ENCODE measurements around the gene SLC30A7.
"Not testable (repeated sequence)": the region's sequence is repeated elsewhere in the genome, so short reads cannot be mapped to it uniquely, and the experiment has no call there.

Gene SLC30A7

DNA sequence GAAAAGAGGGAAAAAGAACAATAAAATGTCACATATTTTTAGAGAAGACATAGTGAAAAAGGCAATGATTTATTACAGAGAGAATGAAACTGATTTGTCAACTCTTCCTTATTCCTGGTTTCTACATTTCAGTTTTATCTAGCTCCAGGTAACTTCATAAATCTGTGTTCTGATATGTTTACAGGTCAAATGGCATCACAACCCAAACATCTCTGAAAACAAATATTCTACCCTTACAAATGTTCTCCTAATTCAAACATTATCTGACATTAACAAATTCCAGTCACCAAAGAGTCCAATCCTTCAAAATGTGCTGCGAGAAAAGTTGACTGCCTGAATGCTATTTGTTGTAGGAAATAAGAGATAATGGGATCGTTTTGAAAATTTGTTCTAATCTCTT, 21.5 kb upstream of the SLC30A7 start:
- no peaks in the 10 kb centered on the region for H3K36me3 Mint-ChIP-seq (ENCODE audit: insufficient read depth)
- no peak for ATAC-seq (replicated peaks)
- DNase-seq: no peak

DNA sequence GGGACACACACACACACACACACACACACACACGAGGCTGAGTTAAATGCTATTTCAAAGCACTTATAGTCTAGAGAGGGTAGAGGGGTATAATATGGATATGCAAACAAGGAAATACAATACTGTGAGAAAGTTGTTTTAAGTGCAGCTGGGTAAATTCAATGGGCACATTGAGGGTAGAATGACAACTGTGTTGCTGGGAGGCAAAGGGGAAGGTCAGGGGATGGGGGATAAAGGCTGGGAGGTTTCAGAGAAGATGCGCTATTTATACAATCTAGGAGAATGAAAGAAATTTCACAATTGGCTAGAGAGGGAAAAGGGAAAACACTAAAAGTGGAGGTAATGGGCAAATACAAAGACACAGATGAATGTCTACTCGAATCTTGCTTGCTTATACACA, 20.7 kb upstream of the SLC30A7 start:
- Mint-ChIP-seq H3K9me3 (no peaks in the 10 kb centered on the region), H3K36me3 (ENCODE audit: insufficient read depth) (no peaks in the 10 kb centered on the region), H3K4me3 (no peak overlapping the region), H3K27me3 (no peaks in the 10 kb centered on the region), H3K27ac (no peak overlapping the region), H3K4me1 (ENCODE audit: low read depth in 2 of 2) (no peaks in the 10 kb centered on the region)
- no peak for DNase-seq
- no peak for ATAC-seq (replicated peaks)

More for the DNA sequence above, 21.5 kb upstream of the SLC30A7 start:
- no peaks in the 10 kb centered on the region for H3K4me1 Mint-ChIP-seq (ENCODE audit: low read depth in 2 of 2)
- H3K27ac Mint-ChIP-seq: no peak overlapping the region
- H3K9me3 Mint-ChIP-seq: no peaks in the 10 kb centered on the region
- H3K4me3 Mint-ChIP-seq: no peak overlapping the region
- H3K27me3 Mint-ChIP-seq: no peaks in the 10 kb centered on the region

DNA sequence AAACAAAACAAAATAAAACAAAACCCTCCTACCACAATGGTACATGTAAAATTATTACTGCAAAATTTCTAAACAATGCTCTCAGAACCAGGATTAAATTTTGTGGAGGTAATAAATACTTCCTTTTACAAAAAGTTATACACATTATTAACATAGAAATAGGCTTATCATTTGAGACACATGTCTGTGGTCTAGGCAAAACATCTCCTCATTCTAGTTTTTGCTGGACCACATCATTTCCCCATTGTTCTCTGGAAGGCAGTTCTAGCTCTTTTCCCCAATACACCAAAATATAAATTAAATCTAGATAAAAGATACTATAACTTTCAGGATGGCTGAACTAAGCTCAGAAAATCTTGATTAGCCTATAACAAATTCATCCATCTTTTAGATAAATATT, 19.6 kb upstream of the SLC30A7 start:
- H3K4me1 Mint-ChIP-seq (ENCODE audit: low read depth in 2 of 2): no peaks in the 10 kb centered on the region
- H3K27me3 Mint-ChIP-seq: no peaks in the 10 kb centered on the region
- ATAC-seq (replicated peaks): no peak
- no peak overlapping the region for H3K4me3 Mint-ChIP-seq
- H3K9me3 Mint-ChIP-seq: no peaks in the 10 kb centered on the region
- no peaks in the 10 kb centered on the region for H3K36me3 Mint-ChIP-seq (ENCODE audit: insufficient read depth)
- no peak overlapping the region for H3K27ac Mint-ChIP-seq
- DNase-seq: no peak

DNA sequence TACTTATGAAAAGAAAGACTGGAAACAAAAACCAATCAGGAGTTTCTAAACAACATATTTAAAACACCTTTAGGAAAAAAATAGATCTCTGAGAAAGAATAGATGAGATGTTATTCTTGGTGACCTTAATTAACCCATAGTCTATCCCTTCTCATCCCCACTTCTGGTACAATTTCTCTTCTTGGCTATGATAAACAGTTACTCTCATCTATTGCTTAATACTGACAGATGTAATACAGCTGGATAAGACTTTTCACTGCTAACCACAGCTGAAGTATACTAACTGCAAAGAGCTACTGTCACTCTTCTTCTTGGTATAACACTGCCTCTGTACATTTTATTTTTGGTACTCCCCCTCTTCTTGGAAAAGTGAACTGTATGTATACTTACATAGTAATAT, 16.5 kb upstream of the SLC30A7 start:
- Mint-ChIP-seq H3K9me3 (no peaks in the 10 kb centered on the region), H3K4me1 (ENCODE audit: low read depth in 2 of 2) (no peaks in the 10 kb centered on the region), H3K27ac (no peak overlapping the region), H3K4me3 (no peak overlapping the region), H3K27me3 (no peaks in the 10 kb centered on the region), H3K36me3 (ENCODE audit: insufficient read depth) (no peaks in the 10 kb centered on the region)
- DNase-seq: no peak
- no peak for ATAC-seq (replicated peaks)

DNA sequence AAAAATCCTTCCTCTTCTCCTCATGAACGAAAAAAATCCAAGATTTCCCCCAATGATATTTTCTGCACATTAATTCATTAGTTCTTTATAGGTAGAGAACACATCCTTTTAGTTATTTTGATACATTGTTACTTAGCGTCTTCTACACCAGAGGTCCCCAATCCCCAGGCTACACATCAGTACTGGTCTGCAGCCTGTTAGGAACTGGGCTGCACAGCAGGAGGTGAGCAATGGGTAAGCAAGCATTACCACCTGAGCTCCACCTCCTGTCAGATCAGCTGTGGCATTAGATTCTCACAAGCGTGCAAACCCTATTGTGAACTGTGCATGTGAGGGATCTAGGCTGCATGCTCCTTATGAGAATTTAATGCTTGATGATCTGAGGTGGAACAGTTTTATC, 14.2 kb upstream of the SLC30A7 start:
- H3K4me1 Mint-ChIP-seq (ENCODE audit: low read depth in 2 of 2): no peaks in the 10 kb centered on the region
- H3K4me3 Mint-ChIP-seq: no peak overlapping the region
- no peak overlapping the region for H3K27ac Mint-ChIP-seq
- no peaks in the 10 kb centered on the region for H3K27me3 Mint-ChIP-seq
- no peaks in the 10 kb centered on the region for H3K36me3 Mint-ChIP-seq (ENCODE audit: insufficient read depth)
- no peaks in the 10 kb centered on the region for H3K9me3 Mint-ChIP-seq
- ATAC-seq (replicated peaks): no peak
- no peak for DNase-seq

DNA sequence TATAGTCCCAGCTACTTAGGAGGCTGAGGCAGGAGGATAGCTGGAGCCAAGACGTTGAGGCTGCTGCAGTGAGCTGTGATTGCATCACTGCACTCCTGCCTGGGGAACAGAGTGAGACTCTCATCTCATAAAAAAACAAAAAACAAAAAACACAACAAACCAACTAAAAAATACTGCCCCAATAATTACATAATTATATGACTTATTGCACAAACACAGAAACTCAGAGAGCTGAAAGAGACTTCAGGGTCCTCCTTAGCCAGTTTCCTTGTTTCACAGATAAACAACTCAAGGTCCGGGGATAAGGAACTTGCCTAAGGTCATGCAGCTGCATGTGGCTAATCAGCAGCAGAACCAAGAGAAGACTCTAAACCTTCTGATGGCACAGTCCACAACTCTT, 13.2 kb upstream of the SLC30A7 start:
- no peaks in the 10 kb centered on the region for H3K4me1 Mint-ChIP-seq (ENCODE audit: low read depth in 2 of 2)
- no peaks in the 10 kb centered on the region for H3K27me3 Mint-ChIP-seq
- DNase-seq (no peak), ATAC-seq (replicated peaks) (no peak)
- H3K9me3 Mint-ChIP-seq: no peaks in the 10 kb centered on the region
- no peak overlapping the region for H3K4me3 Mint-ChIP-seq
- no peak overlapping the region for H3K27ac Mint-ChIP-seq
- no peaks in the 10 kb centered on the region for H3K36me3 Mint-ChIP-seq (ENCODE audit: insufficient read depth)

DNA sequence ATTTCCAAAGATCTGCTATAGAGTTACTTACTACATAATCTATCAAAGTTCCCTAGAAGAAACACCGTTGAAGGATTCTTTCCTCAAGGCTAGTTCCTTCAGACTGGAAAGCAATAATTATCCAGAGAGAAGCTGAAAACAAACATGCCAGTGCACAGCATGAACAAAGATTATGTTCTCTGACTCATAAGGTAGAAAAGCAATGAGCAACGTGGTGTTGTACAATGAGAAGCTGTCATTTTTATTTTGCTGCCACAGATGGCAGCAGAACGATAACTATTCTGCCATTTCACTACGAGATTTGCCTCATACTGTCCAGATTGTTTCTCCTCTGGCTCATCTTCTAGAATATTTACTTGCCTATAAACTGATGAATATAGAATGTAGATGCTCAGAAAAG, 11.9 kb upstream of the SLC30A7 start:
- ATAC-seq (replicated peaks) (no peak), DNase-seq (no peak)
- Mint-ChIP-seq H3K27me3 (no peaks in the 10 kb centered on the region), H3K4me1 (ENCODE audit: low read depth in 2 of 2) (peaks cover 0 to 3% of the 10 kb centered on the region in 2 donors), H3K4me3 (no peak overlapping the region), H3K9me3 (peaks cover 0 to 2% of the 10 kb centered on the region in 2 donors), H3K36me3 (ENCODE audit: insufficient read depth) (no peaks in the 10 kb centered on the region), H3K27ac (no peak overlapping the region)

DNA sequence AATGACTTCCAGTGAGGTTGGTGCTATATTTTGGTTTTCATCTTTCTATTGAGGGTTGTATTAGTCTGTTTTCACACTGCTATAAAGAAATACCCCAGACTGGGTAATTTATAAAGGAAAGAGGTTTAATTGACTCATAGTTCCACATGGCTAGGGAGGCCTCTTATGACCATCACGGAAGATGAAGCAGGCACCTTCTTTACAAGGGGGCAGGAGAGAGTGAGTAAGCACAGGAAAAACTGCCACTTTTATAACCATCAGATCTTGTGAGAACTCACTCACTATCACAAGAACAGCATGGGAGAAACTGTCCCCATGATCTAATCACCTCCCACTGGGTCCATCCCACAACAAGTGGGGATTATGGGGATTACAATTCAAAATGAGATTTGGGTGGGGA, 6.9 kb upstream of the SLC30A7 start:
- H3K4me3 Mint-ChIP-seq; H3K4me1 Mint-ChIP-seq (ENCODE audit: low read depth in 2 of 2); H3K36me3 Mint-ChIP-seq (ENCODE audit: insufficient read depth); H3K27me3 Mint-ChIP-seq; ATAC-seq (replicated peaks); DNase-seq; H3K9me3 Mint-ChIP-seq; H3K27ac Mint-ChIP-seq: not testable (repeated sequence)

DNA sequence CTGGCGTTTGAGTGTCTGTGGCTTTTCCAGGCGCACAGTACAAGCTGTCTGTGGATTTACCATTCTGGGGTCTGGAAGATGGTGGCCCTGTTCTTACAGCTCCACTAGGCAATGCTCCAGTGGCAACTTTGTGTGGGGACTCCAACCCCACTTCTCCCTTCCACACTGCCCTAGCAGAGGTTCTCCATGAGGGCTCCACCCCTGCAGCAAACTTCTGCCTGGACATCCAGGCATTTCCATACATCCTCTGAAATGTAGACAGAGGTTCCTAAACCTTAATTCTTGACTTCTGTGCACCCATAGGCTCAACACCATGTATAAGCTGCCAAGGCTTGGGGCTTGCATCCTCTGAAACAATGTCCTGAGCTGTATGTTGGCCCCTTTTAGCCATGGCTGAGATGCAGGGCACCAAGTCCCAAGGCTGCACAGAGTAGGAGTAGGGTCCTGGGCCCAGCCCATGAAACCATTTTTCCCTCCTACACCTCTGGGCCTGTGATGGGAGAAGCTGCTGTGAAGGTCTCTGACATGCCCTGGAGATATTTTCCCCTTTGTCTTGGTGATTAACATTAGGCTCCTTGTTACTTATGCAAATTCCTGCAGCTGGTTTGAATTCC, 5.9 kb upstream of the SLC30A7 start:
- H3K9me3 Mint-ChIP-seq; H3K27ac Mint-ChIP-seq; H3K4me3 Mint-ChIP-seq; DNase-seq; H3K27me3 Mint-ChIP-seq; ATAC-seq (replicated peaks); H3K36me3 Mint-ChIP-seq (ENCODE audit: insufficient read depth): not testable (repeated sequence)
- peaks cover 6 to 15% of the 10 kb centered on the region in 2 donors for H3K4me1 Mint-ChIP-seq (ENCODE audit: low read depth in 2 of 2)

DNA sequence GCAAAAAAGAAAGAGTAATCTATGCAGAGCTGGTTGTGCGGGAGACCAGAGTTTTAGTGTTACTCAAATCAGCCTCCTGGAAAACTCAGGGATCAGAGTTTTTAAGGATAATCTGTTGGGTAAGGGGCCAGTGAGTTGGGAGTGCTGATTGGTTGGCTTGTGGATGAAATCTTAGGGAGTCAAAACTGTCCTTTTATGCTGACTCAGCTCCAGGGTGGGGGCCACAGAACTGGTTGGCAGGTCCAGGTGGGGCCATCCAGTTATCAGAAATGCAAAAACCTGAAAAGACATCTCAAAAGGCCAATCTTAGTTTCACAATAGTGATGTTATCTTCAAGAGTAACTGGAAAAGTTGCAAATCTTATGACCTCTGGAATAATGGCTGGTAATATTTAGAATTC, 4.5 kb upstream of the SLC30A7 start:
- Mint-ChIP-seq H3K36me3 (ENCODE audit: insufficient read depth) (peaks cover 20% of the 10 kb centered on the region), H3K27ac (no peak overlapping the region), H3K27me3 (no peaks in the 10 kb centered on the region), H3K4me1 (ENCODE audit: low read depth in 2 of 2) (peaks cover 10 to 20% of the 10 kb centered on the region in 2 donors), H3K9me3 (peaks cover 0 to 2% of the 10 kb centered on the region in 2 donors), H3K4me3 (no peak overlapping the region)
- DNase-seq (no peak), ATAC-seq (replicated peaks) (no peak)

DNA sequence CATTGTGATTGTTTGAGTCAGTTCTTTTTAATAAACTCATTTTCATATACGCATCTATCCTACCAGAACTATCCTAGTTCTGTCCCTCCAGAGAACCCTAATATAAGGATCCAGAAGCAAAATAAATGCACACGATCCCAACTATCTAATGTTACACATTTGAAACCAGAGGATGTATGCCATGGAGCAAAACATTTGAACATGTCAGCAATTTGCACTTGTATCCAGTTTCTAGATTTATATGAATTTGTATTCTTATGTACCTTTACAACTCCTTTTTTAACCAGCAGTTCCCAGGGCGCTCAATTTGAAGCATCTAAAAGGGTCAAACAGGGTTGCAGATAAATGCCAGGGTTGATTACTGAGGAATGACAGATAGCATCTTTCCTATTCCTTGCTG, 3.3 kb upstream of the SLC30A7 start:
- Mint-ChIP-seq H3K4me3 (no peak overlapping the region), H3K4me1 (ENCODE audit: low read depth in 2 of 2) (peaks cover 16 to 26% of the 10 kb centered on the region in 2 donors), H3K27me3 (no peaks in the 10 kb centered on the region), H3K36me3 (ENCODE audit: insufficient read depth) (peaks cover 25% of the 10 kb centered on the region), H3K9me3 (peaks cover 0 to 2% of the 10 kb centered on the region in 2 donors), H3K27ac (no peak overlapping the region)
- DNase-seq: no peak
- ATAC-seq (replicated peaks): no peak

DNA sequence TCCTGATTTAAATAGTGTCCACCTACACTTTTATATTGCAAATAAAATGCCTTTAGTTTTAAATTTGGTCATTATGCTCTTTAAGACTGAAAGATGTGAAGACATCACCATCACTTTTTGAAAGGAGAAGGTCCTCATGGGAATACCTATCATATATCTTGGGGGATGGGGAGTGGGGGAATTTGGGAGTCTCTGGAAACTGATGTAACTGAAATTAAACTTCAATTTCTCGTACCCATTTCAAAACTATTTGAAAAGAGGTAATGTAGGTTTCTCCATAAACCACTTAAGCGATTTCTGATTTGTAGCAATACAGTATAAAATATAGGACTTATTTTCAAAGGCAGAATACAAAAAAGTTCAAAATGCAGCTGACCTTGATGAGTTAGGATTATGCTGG, 2.2 kb upstream of the SLC30A7 start:
- ATAC-seq (replicated peaks) (no peak), DNase-seq (no peak)
- no peak overlapping the region for H3K27ac Mint-ChIP-seq
- H3K4me1 Mint-ChIP-seq (ENCODE audit: low read depth in 2 of 2): peaks cover 19 to 33% of the 10 kb centered on the region in 2 donors
- no peaks in the 10 kb centered on the region for H3K9me3 Mint-ChIP-seq
- peak overlapping the region; percentile 21 to 99 for H3K4me3 Mint-ChIP-seq
- no peaks in the 10 kb centered on the region for H3K27me3 Mint-ChIP-seq
- H3K36me3 Mint-ChIP-seq (ENCODE audit: insufficient read depth): peaks cover 28% of the 10 kb centered on the region

DNA sequence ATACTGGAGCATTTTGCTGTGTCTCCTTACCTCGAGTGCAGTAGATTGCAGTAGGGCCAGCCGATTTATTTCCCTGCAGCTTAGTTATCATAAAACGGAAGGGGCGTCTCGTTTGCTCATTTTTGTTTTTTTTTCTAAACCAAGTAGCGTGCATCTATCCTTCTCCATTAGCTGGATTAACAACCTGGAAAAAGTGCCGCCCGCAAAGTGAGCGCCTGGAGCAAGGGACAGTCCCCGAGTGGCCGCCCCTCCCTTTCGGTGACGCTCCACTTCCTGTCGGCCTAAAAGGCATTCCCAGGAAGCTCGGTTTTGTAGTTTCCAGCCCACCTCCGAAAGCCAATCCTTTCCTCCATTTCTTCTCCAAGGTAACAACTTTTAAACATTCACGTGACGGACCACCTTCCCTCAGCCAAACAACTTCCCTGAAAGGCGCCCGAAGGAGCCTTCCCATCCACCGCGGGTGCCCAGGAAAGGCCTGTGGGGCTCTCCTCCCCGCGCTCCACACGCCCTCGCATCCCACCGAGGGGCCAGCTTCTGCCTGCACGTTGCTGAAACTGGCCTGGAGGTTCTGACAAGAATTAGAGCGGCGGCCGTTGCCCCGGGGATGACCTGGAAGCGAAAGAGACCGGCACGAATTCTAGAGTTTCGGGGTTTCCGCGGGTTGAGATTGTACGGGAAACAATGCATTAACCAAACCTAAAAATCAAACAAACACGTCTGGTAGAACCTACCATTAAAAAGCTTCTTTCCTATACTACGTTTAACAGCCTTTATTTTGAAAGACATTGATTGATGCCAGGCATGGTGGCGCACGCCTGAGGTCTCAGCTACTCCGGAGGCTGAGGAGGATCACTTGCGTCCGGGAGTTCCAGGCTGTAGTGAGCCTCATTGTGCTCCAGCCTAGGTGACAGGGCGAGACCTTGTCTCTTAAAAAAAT, 1.0 kb upstream of the SLC30A7 start, which contains the start of gene EXTL2:
TSS of gene EXTL2 (minus strand) at position 240 of the 937 bp plus-strand sequence. CDS start 6,085 bp downstream, outside the sequence.
- ATAC-seq (replicated peaks): peak; percentile 11
- Mint-ChIP-seq H3K9me3 (no peaks in the 10 kb centered on the region), H3K4me1 (ENCODE audit: low read depth in 2 of 2) (peaks cover 22 to 40% of the 10 kb centered on the region in 2 donors)

DNA sequence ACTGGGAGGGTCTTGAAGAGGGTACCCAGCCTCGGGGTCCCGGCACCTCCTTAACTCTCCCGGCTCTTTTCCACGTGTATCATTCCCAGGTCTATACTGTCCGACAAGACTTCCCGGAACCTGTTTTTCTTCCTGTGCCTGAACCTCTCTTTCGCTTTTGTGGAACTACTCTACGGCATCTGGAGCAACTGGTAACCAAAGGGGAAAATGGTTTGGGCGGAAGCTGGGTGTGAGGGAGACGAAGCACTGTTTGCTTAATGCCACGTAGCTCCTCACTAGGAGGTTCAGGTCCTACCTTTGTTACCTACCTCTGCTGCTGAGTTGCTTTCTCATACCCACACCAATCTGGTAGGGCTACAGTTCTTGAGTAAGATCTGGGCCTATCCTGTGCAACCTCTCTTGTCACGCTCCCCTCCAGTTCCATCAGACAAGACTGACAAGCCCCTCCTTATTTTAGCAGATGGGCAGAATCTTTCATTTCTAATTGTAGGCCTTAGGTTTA, 642 bp downstream of the SLC30A7 start:
- Mint-ChIP-seq H3K4me1 (ENCODE audit: low read depth in 2 of 2) (peaks cover 24 to 46% of the 10 kb centered on the region in 2 donors), H3K27ac (peak overlapping the region; percentile 100), H3K9me3 (no peaks in the 10 kb centered on the region), H3K36me3 (ENCODE audit: insufficient read depth) (peaks cover 55% of the 10 kb centered on the region), H3K4me3 (peak overlapping the region; percentile 99), H3K27me3 (no peaks in the 10 kb centered on the region)
- DNase-seq (peak; percentile 61 to 73 (median 62)), ATAC-seq (replicated peaks) (peak; percentile 72)

More for the DNA sequence above, 1.0 kb upstream of the SLC30A7 start, which contains the start of gene EXTL2:
- peak within 1 kb of the TSS; percentile 100 for H3K27ac Mint-ChIP-seq
- peak; percentile 39 to 53 (median 47) for DNase-seq
- no peaks in the 10 kb centered on the region for H3K27me3 Mint-ChIP-seq
- peaks cover 39% of the 10 kb centered on the region for H3K36me3 Mint-ChIP-seq (ENCODE audit: insufficient read depth)
- peak within 1 kb of the TSS; percentile 99 for H3K4me3 Mint-ChIP-seq

All from effector memory CD8-positive, alpha-beta T cell (primary cell).